Calu3 (cell line): ENCODE data around the gene NXPH4. TPM values are rescaled to one million over a fixed set of nuclear protein-coding genes. Genes with fewer than 3 reads are reported as not detected.

Experiments used
- BruUV-seq: library from RNA; stranded (reverse); fragments of 400-500 nt; replicated peaks from 2 replicates; lab custom pipeline; 2021; lab: Mats Ljungman, UMichigan
- CTCF ChIA-PET: fragments of 300-600 bp; sonication (Branson Sonifier 250); formaldehyde crosslinking; loops from one replicate; lab custom pipeline; 2022; ENCODE audit warnings: antibody characterized with exemption; lab: Charles Lee
- DNase-seq: peaks from one replicate; pipeline ENCODE4 v3.0.0; 2022
- H3K27ac Mint-ChIP-seq: one replicate; pipeline ENCODE4 v1.8.0; 2022; ENCODE audit warnings: mixed read lengths; ENCODE audit not compliant: unreplicated experiment
- H3K27me3 Mint-ChIP-seq: one replicate; pipeline ENCODE4 v1.8.0; 2022; ENCODE audit warnings: mixed read lengths; ENCODE audit not compliant: unreplicated experiment
- H3K36me3 Mint-ChIP-seq: one replicate; pipeline ENCODE4 v1.8.0; 2022; ENCODE audit warnings: mild to moderate bottlenecking, moderate library complexity, mixed read lengths; ENCODE audit not compliant: insufficient read depth, unreplicated experiment
- H3K4me1 Mint-ChIP-seq: one replicate; pipeline ENCODE4 v1.8.0; 2022; ENCODE audit warnings: mild to moderate bottlenecking, low read depth, mixed read lengths; ENCODE audit not compliant: unreplicated experiment
- H3K4me3 Mint-ChIP-seq: one replicate; pipeline ENCODE4 v1.8.0; 2022; ENCODE audit warnings: mild to moderate bottlenecking, low read depth, moderate library complexity, mixed read lengths; ENCODE audit not compliant: unreplicated experiment
- H3K9me3 Mint-ChIP-seq: one replicate; pipeline ENCODE4 v1.8.0; 2022; ENCODE audit warnings: low read depth, mixed read lengths; ENCODE audit not compliant: unreplicated experiment
- intact Hi-C: fragments of 100-400 bp; cut with micrococcal nuclease; formaldehyde crosslinking; loops from one replicate; pipeline ENCODE4 v1.10.0; 2022; ENCODE audit not compliant: unreplicated experiment
- total RNA-seq: library from RNA; stranded (reverse); gene quantifications from 2 replicates; pipeline ENCODE4 v1.2.3, GENCODE V29; 2022
- TF ChIP-seq, protein P1 (sequence below): fragments of 200-600 bp; IDR thresholded peaks from one replicate; pipeline ENCODE4 v1.8.0; 2022; ENCODE audit warnings: antibody characterized with exemption; ENCODE audit not compliant: unreplicated experiment

Gene NXPH4
- total RNA-seq, 1 experiment from 2014 or later: 4.1 TPM

DNA sequence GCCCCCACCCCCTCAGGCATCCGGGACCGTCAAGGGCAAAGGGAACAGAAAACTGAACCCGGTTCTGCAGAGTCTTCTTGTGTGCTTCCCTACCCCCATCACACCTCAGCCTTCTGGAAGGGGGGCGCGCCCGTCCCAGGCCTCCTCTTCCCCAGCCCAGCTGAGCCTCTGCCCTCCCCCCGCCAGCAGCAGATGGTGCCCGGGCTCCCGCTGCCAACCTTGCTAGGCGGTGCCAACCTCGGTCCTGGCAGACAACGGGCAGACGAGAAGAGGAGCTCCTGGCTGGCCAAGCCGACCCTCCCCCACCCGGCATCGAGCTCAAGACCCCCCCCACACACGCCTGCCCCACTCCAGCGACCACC is 25.7 kb downstream of the NXPH4 start:
- TF ChIP-seq, protein P1, sequence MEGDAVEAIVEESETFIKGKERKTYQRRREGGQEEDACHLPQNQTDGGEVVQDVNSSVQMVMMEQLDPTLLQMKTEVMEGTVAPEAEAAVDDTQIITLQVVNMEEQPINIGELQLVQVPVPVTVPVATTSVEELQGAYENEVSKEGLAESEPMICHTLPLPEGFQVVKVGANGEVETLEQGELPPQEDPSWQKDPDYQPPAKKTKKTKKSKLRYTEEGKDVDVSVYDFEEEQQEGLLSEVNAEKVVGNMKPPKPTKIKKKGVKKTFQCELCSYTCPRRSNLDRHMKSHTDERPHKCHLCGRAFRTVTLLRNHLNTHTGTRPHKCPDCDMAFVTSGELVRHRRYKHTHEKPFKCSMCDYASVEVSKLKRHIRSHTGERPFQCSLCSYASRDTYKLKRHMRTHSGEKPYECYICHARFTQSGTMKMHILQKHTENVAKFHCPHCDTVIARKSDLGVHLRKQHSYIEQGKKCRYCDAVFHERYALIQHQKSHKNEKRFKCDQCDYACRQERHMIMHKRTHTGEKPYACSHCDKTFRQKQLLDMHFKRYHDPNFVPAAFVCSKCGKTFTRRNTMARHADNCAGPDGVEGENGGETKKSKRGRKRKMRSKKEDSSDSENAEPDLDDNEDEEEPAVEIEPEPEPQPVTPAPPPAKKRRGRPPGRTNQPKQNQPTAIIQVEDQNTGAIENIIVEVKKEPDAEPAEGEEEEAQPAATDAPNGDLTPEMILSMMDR: no peak
- no TSS peak for BruUV-seq
- DNase-seq: no peak
- Mint-ChIP-seq H3K27ac (peak overlapping the region; percentile 43), H3K27me3 (peaks cover 51% of the 10 kb centered on the region), H3K36me3 (peaks cover 69% of the 10 kb centered on the region), H3K9me3 (no peaks in the 10 kb centered on the region), H3K4me3 (peak overlapping the region; percentile 47), H3K4me1 (peaks cover 30% of the 10 kb centered on the region)
- CTCF ChIA-PET: interaction anchor here (0.6 to 2.0 kb wide), 10 partner anchors 10 to 565 kb away, joined by 3 to 13 read pairs (median 4); partner anchors contain the start of gene SHMT2
- intact Hi-C loops: no loop called here

DNA sequence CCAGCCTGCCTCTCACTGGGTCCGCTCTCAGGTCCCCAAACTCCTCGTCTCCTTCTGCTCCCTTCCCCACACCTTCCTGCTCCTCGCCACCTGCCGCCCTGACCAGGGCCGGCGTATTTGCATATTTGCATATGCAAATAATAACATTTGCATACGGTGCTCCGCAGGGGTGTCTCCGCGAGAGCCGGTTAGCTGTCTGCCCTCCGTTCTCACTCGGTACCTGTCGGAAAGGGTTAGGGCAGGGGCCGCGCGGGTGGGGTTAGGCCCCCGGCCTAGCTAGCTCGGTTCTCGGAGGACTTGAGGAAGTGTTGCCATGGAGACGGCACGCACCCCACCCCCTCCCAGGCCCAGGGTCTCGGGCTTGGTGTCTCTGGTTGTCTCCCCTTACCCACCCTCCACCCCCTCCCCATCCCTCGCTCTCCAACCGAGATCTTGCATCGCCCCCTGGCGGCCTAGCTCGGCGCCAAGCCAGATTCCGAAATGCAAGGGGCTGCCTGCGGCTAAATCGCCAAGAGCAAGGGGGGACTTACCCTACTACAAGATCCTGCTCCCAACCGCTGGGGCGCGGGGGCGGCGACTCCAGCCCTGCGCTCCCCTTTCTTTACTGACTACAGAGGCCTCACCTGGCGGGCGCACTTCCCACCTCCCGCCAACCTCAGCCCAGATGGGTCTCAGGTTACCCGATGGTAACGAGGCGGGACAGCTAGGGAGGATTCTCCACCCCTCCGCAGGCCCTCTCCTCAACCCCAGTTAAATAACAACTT is 26.3 kb downstream of the NXPH4 start:
- intact Hi-C loops: no loop called here
- Mint-ChIP-seq H3K4me1 (peaks cover 30% of the 10 kb centered on the region), H3K27ac (peak overlapping the region; percentile 43), H3K4me3 (peak overlapping the region; percentile 47), H3K9me3 (no peaks in the 10 kb centered on the region), H3K36me3 (peaks cover 63% of the 10 kb centered on the region), H3K27me3 (peaks cover 47% of the 10 kb centered on the region)
- TF ChIP-seq, protein P1: peak; percentile 58
- CTCF ChIA-PET: interaction anchor here (0.6 to 2.0 kb wide), 18 partner anchors 9 to 856 kb away, joined by 3 to 13 read pairs (median 5); partner anchors contain the start of gene SHMT2
- BruUV-seq: no TSS peak
- peak; percentile 74 for DNase-seq

DNA sequence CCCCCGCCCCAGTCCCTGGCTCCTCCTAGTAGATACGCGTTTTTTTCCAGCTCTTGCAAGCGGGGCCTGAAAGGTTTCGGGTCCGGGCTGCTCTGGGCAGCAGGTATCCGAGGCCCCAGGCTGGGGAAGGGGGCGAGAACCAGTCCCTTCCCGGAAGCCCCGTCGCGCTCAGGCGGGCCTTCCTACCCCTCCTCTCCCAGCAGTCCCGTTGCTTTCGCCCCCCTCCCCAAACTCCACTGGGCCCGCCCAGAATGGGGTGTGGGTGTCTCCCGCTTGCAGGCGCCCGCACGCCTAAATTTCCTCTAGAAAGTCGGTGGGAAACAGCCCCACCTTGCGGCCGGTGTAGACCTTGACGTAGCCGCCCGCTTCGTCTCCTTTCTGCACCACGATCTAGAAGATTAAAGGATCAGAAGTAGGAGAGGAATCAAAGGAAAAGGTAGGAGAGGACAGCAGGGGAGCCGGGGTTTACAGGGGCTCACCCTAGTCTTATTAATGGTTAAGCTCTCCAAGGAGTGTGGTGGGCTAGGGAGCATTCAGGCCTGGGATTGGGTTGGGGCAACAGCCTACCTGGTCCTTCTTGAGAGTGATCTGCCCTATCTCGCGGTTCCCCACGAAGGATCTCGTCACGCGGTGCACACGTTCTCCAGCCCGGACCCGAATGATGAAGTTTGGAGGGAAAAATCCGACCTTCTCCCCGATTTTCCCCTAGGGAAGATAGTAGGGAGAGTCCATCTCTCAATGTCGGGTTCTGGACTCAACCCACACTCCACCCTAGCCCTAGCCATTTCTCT is 27.1 kb downstream of the NXPH4 start:
- Mint-ChIP-seq H3K9me3 (no peaks in the 10 kb centered on the region), H3K4me1 (peaks cover 25% of the 10 kb centered on the region), H3K27ac (no peak overlapping the region), H3K36me3 (peaks cover 57% of the 10 kb centered on the region), H3K4me3 (peak overlapping the region; percentile 47), H3K27me3 (peaks cover 38% of the 10 kb centered on the region)
- intact Hi-C loops: no loop called here
- CTCF ChIA-PET: interaction anchor here (0.6 to 2.0 kb wide), 15 partner anchors 9 to 855 kb away, joined by 3 to 13 read pairs (median 5); partner anchors contain the start of gene SHMT2
- TF ChIP-seq, protein P1: peak; percentile 57
- no TSS peak for BruUV-seq
- DNase-seq: peak; percentile 84

DNA sequence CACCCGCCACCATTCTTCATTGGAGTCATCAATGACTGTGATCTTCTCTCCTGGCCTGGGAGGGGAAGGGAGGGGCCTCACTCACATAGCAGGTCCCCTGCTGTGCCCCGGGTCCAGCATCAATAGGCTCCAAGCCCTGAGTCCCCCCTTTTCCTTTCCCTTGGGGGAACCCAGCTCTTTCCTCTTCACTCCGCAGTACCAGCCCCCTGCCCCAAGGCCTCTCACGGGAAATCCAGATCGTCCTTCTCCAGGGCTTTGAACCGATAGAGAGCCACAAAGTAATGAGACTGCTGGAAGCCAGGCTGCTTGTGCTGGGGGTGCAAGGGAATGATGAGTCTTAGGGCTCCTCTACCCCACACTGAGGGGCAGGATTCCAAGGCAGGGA is 27.7 kb downstream of the NXPH4 start:
- peaks cover 32% of the 10 kb centered on the region for H3K27me3 Mint-ChIP-seq
- peaks cover 51% of the 10 kb centered on the region for H3K36me3 Mint-ChIP-seq
- DNase-seq: no peak
- TF ChIP-seq, protein P1: no peak
- H3K9me3 Mint-ChIP-seq: no peaks in the 10 kb centered on the region
- H3K27ac Mint-ChIP-seq: no peak overlapping the region
- no TSS peak for BruUV-seq
- CTCF ChIA-PET: interaction anchor here (1.0 to 2.0 kb wide), 2 partner anchors 30 to 214 kb away, joined by 4 to 12 read pairs; no protein-coding TSS in a partner anchor
- intact Hi-C loops: no loop called here
- H3K4me3 Mint-ChIP-seq: peak overlapping the region; percentile 47
- H3K4me1 Mint-ChIP-seq: peaks cover 19% of the 10 kb centered on the region
